ENCODE data around the gene CLSTN2.

- TF ChIP-seq CTCF (IDR thresholded peaks at IDR 0.05; ENCODE audit: low read length) (no peak), EZH2 (optimal IDR thresholded peaks at IDR 0.05; ENCODE audit: low read depth, low read length) (no peak), EZH2phosphoT487 (IDR thresholded peaks at IDR 0.05; ENCODE audit: low read length) (no peak)
Observed at GRCh38 chr3:140406655-140407054, 471.7 kb downstream of the CLSTN2 start.

Measured in MM.1S (cell line).